Panc1 (cell line): Measurements from ENCODE around the gene PLEKHA8. TPM values are rescaled to one million over a fixed set of nuclear protein-coding genes. Genes with fewer than 3 reads are reported as not detected.

Experiments
- ATAC-seq: fragments of 200-7000 bp; cut with Tn5 transposase; 2 replicates; pipeline ENCODE4 v1.9.1; 2020; ENCODE audit warnings: mild to moderate bottlenecking, moderate library complexity
- BruUV-seq: library from RNA; stranded (reverse); fragments of 400-500 nt; replicated peaks from 2 replicates; lab custom pipeline; 2021; lab: Mats Ljungman, UMichigan
- CTCF ChIA-PET: fragments of 300-600 bp; sonication (Branson Sonifier 250); formaldehyde crosslinking; loops from one replicate; lab custom pipeline; 2022; ENCODE audit warnings: antibody characterized with exemption; lab: Charles Lee
- POLR2A ChIA-PET: fragments of 300-600 bp; sonication (Branson Sonifier 250); formaldehyde crosslinking; loops from one replicate; lab custom pipeline; 2022; ENCODE audit warnings: antibody characterized with exemption; lab: Charles Lee
- DNase-seq: peaks from one replicate; pipeline ENCODE4 v3.0.0-alpha.2; 2010; ENCODE audit warnings: low read depth, low spot score
- H3K27ac ChIP-seq: 2 replicates; pipeline ENCODE4 v1.5.1; 2011; ENCODE audit warnings: mild to moderate bottlenecking, low read length, inconsistent platforms
- H3K27me3 ChIP-seq: fragments of 200-500 bp; sonication (Bioruptor generic); 2 replicates; pipeline ENCODE4 v1.6.0; 2014; ENCODE audit warnings: low read length, inconsistent platforms; ENCODE audit not compliant: control insufficient read depth, insufficient read depth
- H3K36me3 ChIP-seq: fragments of 200-500 bp; sonication (Bioruptor generic); 2 replicates; pipeline ENCODE4 v1.5.1; 2014; ENCODE audit warnings: inconsistent platforms, mild to moderate bottlenecking, low read length, moderate library complexity; ENCODE audit not compliant: control insufficient read depth, insufficient read depth
- H3K4me1 ChIP-seq: 2 replicates; pipeline ENCODE4 v1.5.1; 2011; ENCODE audit warnings: inconsistent platforms, mild to moderate bottlenecking, low read length, moderate library complexity; ENCODE audit not compliant: control insufficient read depth, insufficient read depth
- H3K4me3 ChIP-seq, 2 experiments: 2 replicates each; pipeline ENCODE4 v1.5.1; 2011 to 2012; ENCODE audit warnings: low read depth in 2 of 2, low read length in 2 of 2, mild to moderate bottlenecking in 2 of 2, inconsistent platforms in 1 of 2, moderate library complexity in 1 of 2
- H3K9me3 ChIP-seq: fragments of 200-500 bp; sonication (Bioruptor generic); 2 replicates; pipeline ENCODE4 v1.5.1; 2014; ENCODE audit warnings: low read depth, mild to moderate bottlenecking, inconsistent platforms, low read length, moderate library complexity; ENCODE audit not compliant: control insufficient read depth, insufficient read depth
- CTCF ChIP-seq: fragments of 450-650 bp; IDR thresholded peaks from 2 replicates; pipeline ENCODE4 v1.5.1; 2017; ENCODE audit warnings: mild to moderate bottlenecking
- POLR2AphosphoS5 ChIP-seq: IDR thresholded peaks from 2 replicates; pipeline ENCODE4 v1.6.1; 2012; ENCODE audit warnings: mild to moderate bottlenecking, low read depth, low read length, moderate library complexity
- REST ChIP-seq, 2 experiments: IDR thresholded peaks; 2 replicates each; pipeline ENCODE4 v1.6.1; 2011 to 2012; ENCODE audit warnings: low read depth in 2 of 2, control low read depth in 1 of 2, low read length in 1 of 2, mild to moderate bottlenecking in 1 of 2, moderate library complexity in 1 of 2; ENCODE audit not compliant: insufficient read depth in 1 of 2
- SIN3A ChIP-seq: IDR thresholded peaks from 2 replicates; pipeline ENCODE4 v1.6.1; 2012; ENCODE audit warnings: low read depth, mild to moderate bottlenecking, low read length, moderate library complexity, borderline replicate concordance; ENCODE audit not compliant: insufficient read depth
- TCF7L2 ChIP-seq: IDR thresholded peaks from 2 replicates; pipeline ENCODE4 v1.6.1; 2011; ENCODE audit warnings: mild to moderate bottlenecking, low read depth, low read length, inconsistent platforms
- in situ Hi-C: cut with HindIII; loops from 2 replicates; pipeline ENCODE4 v1.10.0; 2016; ENCODE audit warnings: low sequenced_read_pairs, low pct_unique_long_range_greater_than_20kb
- intact Hi-C: fragments of 100-400 bp; cut with micrococcal nuclease; formaldehyde crosslinking; loops from one replicate; pipeline ENCODE4 v1.10.0; 2022; ENCODE audit not compliant: unreplicated experiment
- total RNA-seq: library from RNA; stranded (reverse); gene quantifications from one replicate; pipeline ENCODE4 v1.2.1, GENCODE V29; 2021; ENCODE audit not compliant: unreplicated experiment

PLEKHA8 gene
- total RNA-seq, 1 experiment from 2014 or later, result 20.7 TPM

- POLR2A ChIA-PET, result no interaction called here
- no peak overlapping the region for H3K27ac ChIP-seq
- no peak for DNase-seq
These were observed 138.1 kb downstream of the PLEKHA8 start for GRCh38 chr7:30166155-30166840.

GRCh38 chr7:30166841-30167235, 138.6 kb downstream of the PLEKHA8 start:
- H3K9me3 ChIP-seq, result no peaks in the 10 kb centered on the region
- no peaks in the 10 kb centered on the region for H3K36me3 ChIP-seq
- intact Hi-C loops (no loop called here), in situ Hi-C loops (no loop called here)
- no peak for DNase-seq
- ChIA-PET CTCF (no interaction called here), POLR2A (no interaction called here)
- BruUV-seq, result no TSS peak
- H3K4me3 ChIP-seq, result no peak overlapping the region
- TF ChIP-seq REST (IDR thresholded peaks at IDR 0.05; ENCODE audit: insufficient read depth in 1 of 2, low read depth in 2 of 2, low read length in 1 of 2), result no peak
- TF ChIP-seq SIN3A, result no peak
- H3K27ac ChIP-seq, result no peak overlapping the region
- H3K4me1 ChIP-seq, result no peaks in the 10 kb centered on the region
- H3K27me3 ChIP-seq, result peaks cover 5% of the 10 kb centered on the region; the same call in 1 of the 2 replicates
- ATAC-seq, result no peak

More at GRCh38 chr7:30166155-30166840, 138.1 kb downstream of the PLEKHA8 start:
- no peaks in the 10 kb centered on the region for H3K36me3 ChIP-seq
- H3K9me3 ChIP-seq, result no peaks in the 10 kb centered on the region
- no TSS peak for BruUV-seq
- no peaks in the 10 kb centered on the region for H3K4me1 ChIP-seq
- in situ Hi-C loops, result no loop called here
- CTCF ChIA-PET, result no interaction called here
- no peak overlapping the region for H3K4me3 ChIP-seq
- TF ChIP-seq CTCF (no peak), TCF7L2 (no peak), POLR2AphosphoS5 (no peak), SIN3A (no peak), REST (IDR thresholded peaks at IDR 0.05; ENCODE audit: insufficient read depth in 1 of 2, low read depth in 2 of 2, low read length in 1 of 2) (no peak)
- intact Hi-C loops, result no loop called here
- ATAC-seq, result no peak
- peaks cover 5% of the 10 kb centered on the region; the same call in 1 of the 2 replicates for H3K27me3 ChIP-seq
